Fibroblast of skin of right quadriceps (primary cell): ENCODE results near the gene BRD7.
A peak's percentile ranks its signal among the peaks of the same experiment; 100 is the strongest.
"Not testable (repeated sequence)": the region's sequence is repeated elsewhere in the genome, so short reads cannot be mapped to it uniquely, and the experiment has no call there.

ENCODE experiments used
- DNase-seq: peaks from one replicate; pipeline ENCODE4 v3.0.0-alpha.2; 2013

The BRD7 gene

DNA sequence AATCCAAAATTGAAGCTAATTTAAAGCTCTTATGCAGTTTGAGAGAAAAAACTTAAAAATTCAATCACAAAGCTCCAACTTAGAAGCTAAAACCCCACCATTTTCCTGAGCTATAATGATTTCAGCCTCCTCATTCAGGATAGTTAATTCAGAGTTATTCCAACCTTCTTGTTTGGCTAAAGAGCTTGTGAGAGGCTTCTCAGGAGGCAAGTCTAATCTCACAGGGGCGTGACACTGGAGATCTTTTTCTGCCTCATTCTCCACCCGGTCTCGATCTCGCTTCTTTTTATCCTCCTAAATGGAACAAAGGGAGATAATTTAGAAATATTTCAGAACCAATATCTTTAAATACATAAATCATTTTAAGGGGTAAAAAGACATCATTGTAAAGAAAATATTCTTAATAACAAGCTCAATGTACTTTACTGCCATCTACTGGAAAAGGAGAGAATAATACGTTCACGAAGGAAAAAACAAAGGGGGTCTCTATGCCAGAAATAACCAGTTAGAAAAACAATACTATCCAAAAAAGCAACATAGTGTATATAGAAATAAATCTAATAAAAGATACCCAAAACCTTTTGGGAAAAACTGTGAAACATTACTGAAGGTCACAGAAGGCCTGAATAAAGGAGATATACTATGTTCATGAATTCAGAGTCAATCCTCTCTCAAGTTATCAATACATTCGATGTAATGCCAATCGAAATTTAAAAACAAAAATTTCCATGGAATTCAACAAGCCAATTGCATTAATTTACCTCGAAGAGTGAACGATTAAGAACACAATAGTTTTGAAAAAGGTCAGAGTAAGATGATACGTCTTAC lies 13.9 kb downstream of the BRD7 start:
- DNase-seq = peak; percentile 16

DNA sequence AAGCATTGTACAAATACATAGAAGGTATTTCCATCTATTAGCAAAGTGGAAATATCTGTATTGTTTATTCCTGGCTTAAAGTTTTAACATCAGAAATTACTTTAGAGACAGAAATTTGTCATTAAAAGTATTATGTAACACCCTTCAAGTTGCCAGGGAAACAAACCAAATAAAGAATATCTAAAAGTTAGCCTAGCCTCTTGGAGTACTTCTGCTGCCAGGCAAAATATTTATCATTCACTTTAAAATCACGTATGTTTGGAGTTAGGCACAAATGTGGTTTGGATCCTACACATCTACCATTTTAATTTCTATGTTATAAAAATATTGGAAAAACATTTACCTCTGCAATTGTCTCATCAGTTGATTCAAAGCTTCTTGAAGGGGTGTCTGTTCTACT lies 14.7 kb downstream of the BRD7 start:
- no peak for DNase-seq

DNA sequence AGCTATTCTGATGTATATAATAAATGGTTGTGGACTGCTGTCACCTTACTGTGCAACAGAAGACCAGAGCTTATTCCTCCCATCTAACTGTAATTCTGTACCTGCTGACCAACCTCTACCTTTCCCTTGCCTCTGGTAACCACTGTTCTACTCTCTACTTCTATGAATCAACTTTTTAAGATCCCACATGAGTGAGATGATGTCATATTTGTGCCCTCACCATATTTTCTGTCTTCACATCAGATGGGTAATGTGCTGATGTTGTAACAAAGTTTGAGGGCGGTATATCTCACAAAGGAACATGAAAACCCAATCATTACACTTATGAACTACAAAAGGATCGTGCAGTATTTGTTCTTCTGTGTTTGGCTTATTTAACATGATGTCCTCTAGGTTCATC lies 16.8 kb downstream of the BRD7 start:
- no peak for DNase-seq

DNA sequence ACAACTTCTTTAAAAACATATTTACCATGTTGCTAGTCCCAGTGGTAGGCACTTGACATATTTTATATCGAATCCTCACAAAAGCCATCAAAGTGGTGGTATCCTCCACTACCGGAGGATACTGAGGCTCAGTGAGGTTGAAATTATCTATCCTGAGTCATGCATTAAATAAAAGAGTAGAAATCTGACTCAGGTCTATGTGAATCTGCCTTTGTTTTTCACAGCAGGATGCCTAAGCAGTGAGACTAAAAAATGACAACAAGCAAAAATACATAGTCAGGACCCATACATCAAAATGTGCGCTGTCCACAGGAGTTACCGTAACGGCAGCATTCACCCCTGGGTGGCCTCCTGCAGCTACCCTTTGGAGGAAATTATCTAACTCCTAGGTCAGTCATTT lies 17.7 kb downstream of the BRD7 start:
- no peak for DNase-seq

DNA sequence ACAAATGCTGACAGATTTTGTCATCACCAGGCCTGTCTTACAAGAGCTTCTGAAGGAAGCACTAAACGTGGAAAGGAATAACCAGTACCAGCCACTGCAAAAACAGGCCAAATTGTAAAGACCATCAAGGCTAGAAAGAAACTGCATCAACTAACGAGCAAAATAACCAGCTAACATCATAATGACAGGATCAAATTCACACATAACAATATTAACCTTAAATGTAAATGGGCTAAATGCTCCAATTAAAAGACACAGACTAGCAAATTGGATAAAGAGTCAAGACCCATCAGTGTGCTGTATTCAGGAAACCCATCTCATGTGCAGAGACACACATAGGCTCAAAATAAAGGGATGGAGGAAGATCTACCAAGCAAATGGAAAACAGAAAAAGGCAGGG lies 23.6 kb downstream of the BRD7 start:
- DNase-seq = not testable (repeated sequence)

DNA sequence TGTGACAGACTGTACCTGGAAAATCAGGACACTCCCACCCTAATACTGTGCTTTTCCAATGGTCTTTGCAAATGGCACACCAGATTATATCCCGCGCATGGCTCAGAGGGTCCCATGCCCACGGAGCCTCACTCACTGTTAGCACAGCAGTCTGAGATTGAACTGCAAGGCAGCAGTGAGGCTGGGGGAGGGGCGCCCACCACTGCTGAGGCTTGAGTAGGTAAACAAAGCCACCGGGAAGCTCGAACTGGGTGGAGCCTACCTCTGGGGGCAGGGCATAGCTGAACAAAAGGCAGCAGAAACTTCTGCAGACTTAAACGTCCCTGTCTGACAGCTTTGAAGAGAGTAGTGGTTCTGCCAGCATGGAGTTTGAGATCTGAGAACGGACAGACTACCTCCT lies 25.2 kb downstream of the BRD7 start:
- not testable (repeated sequence) for DNase-seq

DNA sequence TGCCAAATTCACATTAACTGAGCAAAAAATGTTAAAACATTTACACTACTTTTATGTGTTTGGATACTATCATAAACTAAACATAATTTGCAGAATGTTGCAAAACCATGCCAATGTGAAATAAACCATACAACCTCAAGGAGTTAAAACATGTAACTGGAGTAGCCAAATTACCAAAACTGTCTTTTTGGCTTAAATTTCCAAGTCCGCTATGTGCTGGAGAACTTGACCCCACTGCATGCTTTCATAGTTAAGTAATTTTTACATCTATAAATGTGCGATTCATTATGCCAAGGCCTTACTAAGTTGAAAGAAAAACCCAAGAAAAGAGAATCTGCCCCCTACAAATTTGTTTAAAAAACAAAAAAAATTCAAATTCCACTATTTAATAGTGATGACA lies 28.2 kb downstream of the BRD7 start:
- DNase-seq = peak; percentile 31

DNA sequence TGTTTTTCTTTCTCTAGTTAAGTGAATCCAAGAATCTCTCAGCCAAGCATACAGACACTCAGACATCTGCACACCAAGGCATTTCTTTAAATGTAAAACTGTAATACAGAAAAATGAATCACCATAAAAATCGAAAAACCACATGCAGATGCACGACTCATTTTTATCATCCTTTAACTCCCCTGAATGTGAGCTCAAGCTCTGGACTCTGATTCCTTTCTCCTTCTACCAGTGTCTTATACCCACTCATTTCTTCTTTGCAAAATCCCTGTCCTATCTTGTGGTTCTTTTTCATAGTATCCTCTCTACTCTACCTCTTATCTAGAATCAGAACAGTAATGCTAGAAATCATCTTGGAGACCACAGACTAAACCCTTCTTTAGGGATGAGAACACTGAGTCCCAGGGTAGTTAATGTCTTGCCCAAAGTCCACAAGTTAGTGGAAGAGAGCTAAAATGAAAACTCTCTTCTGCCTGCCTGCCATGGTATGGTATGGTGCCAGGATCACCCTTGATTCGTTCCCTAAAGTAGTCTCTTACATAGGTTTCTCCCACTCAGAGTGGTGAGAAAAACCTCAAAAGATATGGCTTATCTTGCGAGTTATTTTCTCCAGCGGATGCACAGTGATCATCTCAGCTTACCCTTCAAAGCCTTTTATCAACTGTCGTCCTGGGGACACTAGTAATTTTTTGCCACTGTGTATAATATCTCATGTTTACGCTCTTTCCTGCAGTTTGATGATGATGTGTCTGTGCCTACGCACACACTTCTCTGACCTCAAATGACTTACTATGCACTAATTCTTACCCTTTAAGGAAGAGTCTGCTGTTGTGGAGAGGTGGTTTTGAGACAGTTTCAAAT lies 30.2 kb downstream of the BRD7 start:
- no peak for DNase-seq

DNA sequence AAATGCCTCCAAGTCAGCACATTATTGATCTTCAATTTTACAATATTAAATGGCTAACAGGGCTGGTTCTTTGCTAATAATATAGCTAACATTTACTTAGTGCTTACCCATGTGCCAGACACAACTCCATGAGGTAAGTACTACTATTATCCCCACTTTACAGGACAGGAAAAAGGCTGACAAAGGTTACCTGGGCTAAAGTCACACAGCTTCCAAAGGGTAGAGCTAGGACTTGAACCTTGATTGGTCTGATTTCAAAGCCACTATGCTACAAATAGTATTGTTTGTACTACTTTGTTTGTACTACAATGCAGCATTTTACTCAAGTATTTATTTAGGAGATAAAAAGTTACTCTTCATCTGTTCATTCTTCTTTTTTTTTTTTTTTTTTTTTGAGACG lies 31.9 kb downstream of the BRD7 start:
- no peak for DNase-seq

DNA sequence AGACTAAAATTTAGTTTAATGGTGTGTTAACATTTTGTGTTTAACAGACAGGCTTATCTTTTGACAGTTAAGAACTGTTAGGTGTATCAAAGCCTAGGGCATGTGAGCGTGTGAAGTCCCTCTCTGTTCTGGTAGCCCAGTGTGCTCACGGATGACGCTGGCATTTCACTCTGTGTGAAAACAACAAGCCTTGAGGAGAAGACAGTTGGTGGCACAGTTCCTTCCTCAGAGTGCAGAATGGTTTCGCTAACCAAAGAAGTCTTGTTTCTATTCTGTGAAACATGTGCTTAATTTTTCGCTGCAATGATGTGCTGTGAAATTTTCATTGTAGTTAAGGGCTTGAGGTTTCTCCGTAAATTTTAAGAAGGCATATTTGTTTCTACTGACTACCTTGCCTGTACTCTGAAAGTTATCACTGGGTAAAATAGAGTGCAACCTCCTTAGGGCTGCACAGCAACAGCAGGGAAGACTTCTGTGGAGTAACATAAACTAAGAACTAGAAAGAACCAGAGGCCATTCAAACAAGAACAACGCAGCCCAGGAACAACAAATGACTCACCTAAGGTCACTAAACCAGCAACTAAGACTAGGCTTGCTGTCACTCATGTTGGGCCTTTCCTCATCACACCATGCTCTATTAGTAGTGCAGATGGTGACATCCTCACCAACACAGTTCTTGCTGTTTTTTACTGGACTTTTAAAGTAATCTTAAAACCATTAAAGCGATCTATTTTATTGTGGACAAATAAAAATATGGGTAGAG lies 33.4 kb downstream of the BRD7 start:
- DNase-seq = no peak

DNA sequence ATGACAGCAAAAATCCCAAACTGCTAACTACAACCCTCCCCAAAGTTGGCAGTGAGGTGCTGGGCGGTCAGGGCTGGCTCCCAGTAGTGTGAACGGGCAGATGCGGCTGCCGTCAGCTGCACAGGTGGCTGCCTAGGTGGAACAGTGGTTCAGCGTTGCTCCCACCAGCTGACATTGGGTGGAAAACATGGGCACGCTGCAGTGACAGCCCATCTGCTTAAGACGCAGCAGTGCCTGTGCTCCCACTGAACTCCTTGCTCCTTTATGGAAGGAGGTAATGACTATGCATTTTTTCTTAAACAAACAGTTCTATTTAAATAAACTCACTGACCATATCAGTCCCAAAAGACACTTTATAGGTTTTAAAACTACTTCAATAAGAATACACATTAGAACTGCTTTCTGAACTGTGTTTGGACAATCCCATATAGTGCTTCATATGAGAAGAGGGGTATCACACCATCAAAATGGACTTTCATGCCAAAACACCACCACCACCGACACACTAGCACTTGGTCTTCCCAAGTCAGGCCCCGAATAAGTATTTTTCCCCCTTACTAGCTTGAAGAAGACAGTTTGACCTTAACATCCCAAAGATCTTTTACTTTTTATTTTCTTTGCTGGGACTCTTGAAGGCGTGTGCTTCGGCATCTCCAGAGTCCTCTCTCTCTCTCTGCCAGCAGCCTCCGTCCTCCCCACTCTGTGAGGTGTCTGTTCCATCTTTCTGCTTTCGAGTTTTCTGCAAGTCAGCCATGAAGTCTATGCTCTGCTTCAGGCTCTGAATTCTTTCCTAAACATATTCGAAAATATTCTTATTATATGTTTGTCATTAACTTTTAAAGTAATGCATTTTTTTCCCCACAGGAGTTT lies 34.4 kb downstream of the BRD7 start:
- no peak for DNase-seq

DNA sequence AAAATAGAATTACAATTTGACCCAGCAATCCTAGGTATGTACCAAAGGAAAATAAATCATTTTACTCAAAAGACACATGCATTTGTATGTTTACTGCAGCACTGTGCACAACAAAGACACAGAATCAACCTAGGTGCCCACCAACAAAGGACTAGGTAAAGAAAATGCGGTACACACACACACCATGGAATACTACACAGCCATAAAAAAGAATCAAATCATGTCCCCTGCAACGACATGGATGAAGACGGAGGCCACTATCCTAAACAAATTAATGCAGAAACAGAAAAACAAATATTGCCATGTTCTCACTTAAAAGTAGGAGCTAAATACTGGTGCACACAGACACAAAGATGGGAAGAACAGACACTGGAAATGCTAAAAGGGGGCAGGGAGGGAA lies 36.2 kb downstream of the BRD7 start:
- DNase-seq = no peak

DNA sequence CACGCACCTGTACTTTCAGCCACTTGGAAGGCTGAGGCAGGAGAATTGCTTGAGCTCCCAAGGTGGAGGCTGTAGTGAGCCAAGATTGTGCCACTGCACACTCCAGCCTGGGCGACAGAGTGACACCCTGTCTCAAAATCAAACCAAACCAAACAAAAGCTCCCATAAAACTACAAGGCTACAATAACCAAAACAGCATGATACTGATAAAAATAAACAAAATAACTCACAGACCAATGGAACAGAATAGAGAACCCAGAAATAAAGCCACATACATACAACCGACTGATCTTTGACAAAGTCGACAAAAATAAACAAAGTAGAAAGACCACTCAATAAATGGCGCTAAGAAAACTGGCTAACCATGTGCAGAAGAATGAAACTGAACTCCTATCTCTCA lies 37.2 kb downstream of the BRD7 start:
- no peak for DNase-seq

DNA sequence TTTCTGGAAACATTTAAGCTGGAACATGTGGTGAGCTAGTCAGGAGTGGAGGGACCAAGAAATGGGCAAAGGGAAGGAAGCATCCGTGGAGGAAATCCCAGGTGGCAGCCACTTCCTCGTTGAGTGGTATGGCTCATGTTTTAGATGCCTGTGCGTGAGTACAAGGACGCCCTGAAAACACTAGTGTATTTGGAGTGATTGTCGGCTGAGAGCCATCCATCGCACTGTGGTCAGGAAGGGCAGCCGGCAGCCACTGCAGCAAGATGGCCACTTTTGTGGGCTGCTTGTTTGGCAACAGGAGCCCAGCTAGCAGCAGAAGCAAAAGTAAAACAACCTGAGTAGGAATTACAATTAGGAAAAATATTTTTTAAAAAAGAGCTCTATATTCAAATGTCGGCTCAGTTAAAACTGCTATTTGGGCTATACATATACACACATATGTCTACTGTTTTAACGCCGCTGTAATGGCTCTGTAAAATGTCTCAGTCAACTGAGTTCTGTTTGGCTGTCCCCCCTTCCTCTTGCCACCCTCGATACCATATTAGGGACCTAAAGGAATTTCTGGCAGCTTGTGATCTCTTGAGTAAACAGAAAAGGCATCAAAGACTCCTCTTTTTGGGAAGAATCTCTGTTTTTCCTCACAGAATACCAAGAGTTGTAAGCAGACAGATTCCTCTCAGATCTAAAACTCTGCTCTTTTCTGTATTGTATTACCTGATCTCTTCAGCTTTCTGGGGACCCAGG lies 39.2 kb downstream of the BRD7 start:
- no peak for DNase-seq

DNA sequence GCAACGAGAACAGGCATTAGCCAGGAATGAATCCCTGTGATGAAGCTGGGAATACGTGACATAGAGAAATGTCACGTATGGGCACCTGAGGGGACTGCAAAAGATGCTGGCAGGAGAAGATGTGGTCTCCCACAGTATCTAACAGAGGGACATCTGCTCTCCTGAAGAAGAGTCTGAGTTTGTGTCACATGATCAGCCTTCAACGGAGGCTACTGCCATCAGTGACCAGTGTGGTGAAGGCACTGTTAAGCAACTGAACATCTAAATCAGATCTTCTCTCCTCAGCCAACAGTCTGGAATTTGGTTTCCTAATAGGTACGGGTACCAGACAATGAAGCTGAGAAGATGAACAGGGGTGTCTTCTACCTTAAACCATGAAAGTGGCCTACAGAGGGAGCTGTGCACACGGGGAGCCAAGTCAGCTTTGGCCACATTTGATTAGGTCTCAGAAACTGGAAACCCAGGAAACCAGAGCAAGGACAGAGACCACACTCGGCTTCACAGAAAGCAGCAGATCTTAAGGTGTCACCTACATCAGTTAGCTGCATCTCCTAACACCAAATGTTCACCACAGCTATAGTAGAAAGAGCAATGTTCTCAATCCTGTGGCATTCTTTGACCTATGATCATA lies 41.8 kb downstream of the BRD7 start:
- peak; percentile 19 for DNase-seq

DNA sequence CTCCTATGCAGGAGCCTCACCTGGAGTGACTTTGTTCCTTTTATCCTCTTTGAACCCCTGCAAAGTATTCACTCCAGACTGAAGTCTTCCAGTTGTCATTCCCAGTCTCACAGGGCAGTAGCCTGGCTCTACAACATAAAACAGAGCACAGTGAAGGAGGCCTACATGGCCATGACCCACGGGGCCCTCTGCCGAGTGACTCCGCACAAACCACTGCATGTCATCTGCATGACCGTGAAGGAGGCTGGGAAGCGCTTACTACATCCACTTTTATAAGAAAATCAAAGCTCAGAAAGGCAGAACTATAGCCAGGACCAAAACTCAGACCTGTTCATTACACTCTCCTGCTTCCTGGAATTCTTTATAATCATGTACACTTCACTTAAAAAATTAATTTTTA lies 42.5 kb downstream of the BRD7 start:
- no peak for DNase-seq

DNA sequence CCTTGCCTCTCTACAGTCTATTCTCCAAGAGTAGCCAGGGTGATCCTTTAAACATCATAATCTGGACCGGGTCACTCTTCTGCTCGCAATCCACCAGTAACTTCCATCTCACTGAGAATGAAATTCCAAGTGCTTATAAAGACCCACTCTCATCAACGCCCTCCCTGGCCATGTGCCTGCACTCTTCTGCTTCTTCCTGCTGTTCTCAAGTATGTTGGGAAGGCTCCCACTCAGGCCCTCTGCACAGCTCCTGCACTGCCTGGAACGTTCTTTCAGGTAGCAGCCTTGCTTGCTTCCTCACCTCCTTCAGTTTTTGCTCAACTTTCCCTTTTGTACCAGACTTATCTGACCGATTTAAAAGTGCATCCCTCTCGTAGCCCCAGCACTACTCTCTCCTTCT lies 44.4 kb downstream of the BRD7 start:
- no peak for DNase-seq

DNA sequence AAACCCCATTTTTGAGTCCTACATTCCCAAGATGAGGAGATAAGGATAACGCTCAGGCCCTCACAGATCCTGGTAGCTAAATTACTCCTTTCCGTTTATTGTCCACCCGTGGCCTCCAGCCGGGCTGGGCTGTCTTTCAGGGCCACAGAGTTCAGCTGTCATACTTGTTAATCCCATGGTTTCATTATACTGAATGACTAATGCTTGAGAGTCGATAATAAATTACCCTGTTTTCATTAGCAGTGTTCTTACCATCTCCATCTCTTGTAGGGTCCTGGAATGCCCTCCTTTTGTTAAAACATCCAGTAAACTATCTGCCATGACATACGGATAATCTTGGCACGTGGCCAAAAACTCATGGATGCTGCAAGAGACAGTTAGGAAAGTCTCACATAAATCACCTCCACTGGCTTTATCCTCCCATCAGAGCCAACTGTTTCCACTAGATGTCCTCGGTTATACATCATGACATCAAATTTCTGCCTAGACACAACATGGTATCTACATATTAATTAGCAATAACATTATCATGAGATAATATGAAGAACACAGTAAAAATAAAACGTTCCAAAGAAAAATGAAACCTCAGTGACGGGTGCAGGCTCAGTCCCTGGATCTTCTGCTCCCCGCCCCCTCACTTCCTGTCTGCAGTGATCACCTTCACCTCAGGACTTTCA lies 45.3 kb downstream of the BRD7 start:
- DNase-seq = peak; percentile 61

DNA sequence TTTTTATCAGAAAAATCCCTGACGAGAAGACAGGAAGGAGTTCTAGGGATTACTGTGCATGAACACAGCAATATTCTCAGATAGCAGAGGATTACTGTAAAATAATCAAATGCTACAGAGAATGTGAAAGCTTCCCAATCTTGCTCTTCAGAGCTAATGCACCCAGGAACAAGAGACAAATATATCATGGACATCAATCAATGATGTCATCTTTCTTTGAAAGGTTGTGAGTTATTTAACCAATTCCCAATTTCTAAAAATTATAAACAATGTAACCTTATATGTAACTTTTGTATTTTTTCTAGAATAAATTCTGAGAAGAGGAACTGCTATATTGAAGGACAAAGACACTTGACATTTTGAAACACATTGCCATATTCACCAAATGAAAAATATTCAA lies 46.5 kb downstream of the BRD7 start:
- no peak for DNase-seq

DNA sequence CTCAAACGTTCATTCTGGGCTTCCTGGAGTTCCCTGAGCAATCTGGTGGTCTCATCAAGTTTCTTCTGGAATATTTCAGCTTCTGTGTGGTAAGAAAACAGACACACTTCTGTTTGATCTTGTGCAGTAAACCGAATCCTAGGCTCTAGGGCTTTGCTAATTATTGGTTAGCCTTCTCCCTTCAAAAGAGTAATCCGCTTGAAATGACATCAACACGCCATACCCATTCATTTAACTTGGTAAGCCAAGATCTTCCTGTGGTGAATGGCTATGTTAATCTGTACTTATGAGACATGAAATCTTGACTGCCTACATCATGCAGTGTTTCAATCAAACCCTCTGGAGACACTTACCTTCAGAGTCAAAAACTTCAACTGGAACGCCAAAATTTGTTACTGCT lies 48.5 kb downstream of the BRD7 start:
- DNase-seq = no peak
